ENCODE measurements around the gene CHMP4A. TPM values are rescaled to one million over a fixed set of nuclear protein-coding genes. Genes with fewer than 3 reads are reported as not detected.
A peak's percentile ranks its signal among the peaks of the same experiment; 100 is the strongest.

Gene CHMP4A
- total and polyA plus RNA-seq, 2 of the 13 experiments (the other 11 are each of a cell fraction or from before 2014, with no cell fraction given): 83.6 to 113 TPM

GRCh38 chr14:24233538-24233866, 20.2 kb upstream of the CHMP4A start:
- no peak overlapping the region for H2AFZ ChIP-seq (ENCODE audit: low read length)
- peaks cover 26 to 48% of the 10 kb centered on the region in 2 experiments for H3K36me3 ChIP-seq (replicated peaks in 1 of 2; ENCODE audit: control insufficient read depth in 1 of 2, insufficient read depth in 2 of 2, low read length in 2 of 2)
- WGBS (ENCODE audit: low lambda C conversion rate): 49% methylated on average over 2 of the region's 2 CpGs
- peak overlapping the region; percentile 84 for H3K27ac ChIP-seq (ENCODE audit: extremely low read length, insufficient read depth, low read length)
- peaks cover 7% of the 10 kb centered on the region; the same call in 1 of the 2 replicates for H4K20me1 ChIP-seq (ENCODE audit: insufficient read depth, low read length)
- no TSS peak for BruUV-seq (replicated peaks)
- ATAC-seq (peak; percentile 29), DNase-seq (ENCODE audit: low spot score) (peak; percentile 64), FAIRE-seq (no peak)
- H3K9ac ChIP-seq (ENCODE audit: insufficient read depth, low read depth, low read length): peak overlapping the region; percentile 91
- H3K79me2 ChIP-seq (ENCODE audit: insufficient read depth, low read length): peaks cover 53% of the 10 kb centered on the region
- in situ Hi-C loops (cut with HindIII; ENCODE audit: extremely low pct_ligation_motif_present, low pct_unique_long_range_greater_than_20kb): no loop called here
- POLR2A ChIA-PET: interaction anchor here (1.7 to 18.0 kb wide), 6 partner anchors 8 to 140 kb away, joined by 5 to 850 read pairs (median 42); partner anchors contain the start of genes CHMP4A, CIDEB, DHRS1 and LTB4R
- H3K4me2 ChIP-seq (ENCODE audit: low read depth, low read length): peak overlapping the region; percentile 96
- H3K9me3 ChIP-seq (ENCODE audit: low read length): no peaks in the 10 kb centered on the region
- peak overlapping the region; percentile 83 to 91 (median 85) for H3K4me3 ChIP-seq (replicated peaks in 1 of 3; ENCODE audit: insufficient read depth in 1 of 3, low read depth in 2 of 3, low read length in 3 of 3)
- H3K27me3 ChIP-seq (ENCODE audit: control insufficient read depth in 1 of 2, insufficient read depth in 2 of 2, low read length in 2 of 2): peaks cover 0 to 4% of the 10 kb centered on the region in 2 experiments; a peak in 1 of 5 replicates
- H3K4me1 ChIP-seq (ENCODE audit: insufficient read depth, low read length): peaks cover 44% of the 10 kb centered on the region
- intact Hi-C loops (cut with micrococcal nuclease; ENCODE audit: unreplicated experiment): loop anchor here (2.0 to 10.0 kb wide), 2 partner anchors 45 to 1191 kb away; partner anchors contain the start of gene IPO4
- CTCF ChIA-PET (ENCODE audit: low intra/inter-chr PET ratio, low total read pairs): no interaction called here
- TF ChIP-seq PHF21A (CRISPR knock-in tag; IDR thresholded peaks at IDR 0.05): peak; percentile 41; the same call in 1 of the 2 replicates
- TF ChIP-seq NCOA1 (CRISPR knock-in tag; IDR thresholded peaks at IDR 0.05): 0 out of 2 replicates have a peak, but pooled peaks have one; percentile 3
- peak; percentile 85 for TF ChIP-seq ZNF281 (CRISPR knock-in tag; IDR thresholded peaks at IDR 0.05; ENCODE audit: borderline replicate concordance)
- TF ChIP-seq CREB3 (CRISPR knock-in tag; IDR thresholded peaks at IDR 0.05): peak; percentile 28; the same call in 1 of the 2 replicates
- peak; percentile 98 for TF ChIP-seq GFI1 (CRISPR knock-in tag; IDR thresholded peaks at IDR 0.05; ENCODE audit: borderline replicate concordance)
- peak; percentile 44 for TF ChIP-seq TEAD3 (CRISPR knock-in tag; optimal IDR thresholded peaks at IDR 0.05; ENCODE audit: borderline replicate concordance)
- TF ChIP-seq NFE2 (CRISPR knock-in tag; IDR thresholded peaks at IDR 0.05): no peak
- TF ChIP-seq KDM1A (CRISPR knock-in tag; IDR thresholded peaks at IDR 0.05): peak; percentile 19; the same call in 1 of the 2 replicates
- peak; percentile 33; the same call in 1 of the 2 replicates for TF ChIP-seq NFYC (CRISPR knock-in tag; IDR thresholded peaks at IDR 0.05)
- no peak for TF ChIP-seq FOSL2 (CRISPR knock-in tag; IDR thresholded peaks at IDR 0.05)
- TF ChIP-seq SIN3B (IDR thresholded peaks at IDR 0.05; ENCODE audit: low read length): no peak
- 0 out of 2 replicates have a peak, but pooled peaks have one; percentile 29 for TF ChIP-seq ZNF567 (CRISPR knock-in tag; IDR thresholded peaks at IDR 0.05; ENCODE audit: borderline replicate concordance)
- TF ChIP-seq MZF1 (CRISPR knock-in tag; IDR thresholded peaks at IDR 0.05; ENCODE audit: borderline replicate concordance): peak; percentile 88; the same call in 1 of the 2 replicates
- no peak for TF ChIP-seq ZFP82 (CRISPR knock-in tag; IDR thresholded peaks at IDR 0.05; ENCODE audit: borderline replicate concordance)
- no peak for TF ChIP-seq ZNF746 (CRISPR knock-in tag; IDR thresholded peaks at IDR 0.05)
- peak; percentile 5 for TF ChIP-seq ZNF781 (CRISPR knock-in tag; IDR thresholded peaks at IDR 0.05; ENCODE audit: borderline replicate concordance, not compliant biosample characterization)
- TF ChIP-seq, protein P1, sequence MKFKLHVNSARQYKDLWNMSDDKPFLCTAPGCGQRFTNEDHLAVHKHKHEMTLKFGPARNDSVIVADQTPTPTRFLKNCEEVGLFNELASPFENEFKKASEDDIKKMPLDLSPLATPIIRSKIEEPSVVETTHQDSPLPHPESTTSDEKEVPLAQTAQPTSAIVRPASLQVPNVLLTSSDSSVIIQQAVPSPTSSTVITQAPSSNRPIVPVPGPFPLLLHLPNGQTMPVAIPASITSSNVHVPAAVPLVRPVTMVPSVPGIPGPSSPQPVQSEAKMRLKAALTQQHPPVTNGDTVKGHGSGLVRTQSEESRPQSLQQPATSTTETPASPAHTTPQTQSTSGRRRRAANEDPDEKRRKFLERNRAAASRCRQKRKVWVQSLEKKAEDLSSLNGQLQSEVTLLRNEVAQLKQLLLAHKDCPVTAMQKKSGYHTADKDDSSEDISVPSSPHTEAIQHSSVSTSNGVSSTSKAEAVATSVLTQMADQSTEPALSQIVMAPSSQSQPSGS (CRISPR knock-in tag; IDR thresholded peaks at IDR 0.05): peak; percentile 9; the same call in 1 of the 2 replicates
- TF ChIP-seq, protein P2, sequence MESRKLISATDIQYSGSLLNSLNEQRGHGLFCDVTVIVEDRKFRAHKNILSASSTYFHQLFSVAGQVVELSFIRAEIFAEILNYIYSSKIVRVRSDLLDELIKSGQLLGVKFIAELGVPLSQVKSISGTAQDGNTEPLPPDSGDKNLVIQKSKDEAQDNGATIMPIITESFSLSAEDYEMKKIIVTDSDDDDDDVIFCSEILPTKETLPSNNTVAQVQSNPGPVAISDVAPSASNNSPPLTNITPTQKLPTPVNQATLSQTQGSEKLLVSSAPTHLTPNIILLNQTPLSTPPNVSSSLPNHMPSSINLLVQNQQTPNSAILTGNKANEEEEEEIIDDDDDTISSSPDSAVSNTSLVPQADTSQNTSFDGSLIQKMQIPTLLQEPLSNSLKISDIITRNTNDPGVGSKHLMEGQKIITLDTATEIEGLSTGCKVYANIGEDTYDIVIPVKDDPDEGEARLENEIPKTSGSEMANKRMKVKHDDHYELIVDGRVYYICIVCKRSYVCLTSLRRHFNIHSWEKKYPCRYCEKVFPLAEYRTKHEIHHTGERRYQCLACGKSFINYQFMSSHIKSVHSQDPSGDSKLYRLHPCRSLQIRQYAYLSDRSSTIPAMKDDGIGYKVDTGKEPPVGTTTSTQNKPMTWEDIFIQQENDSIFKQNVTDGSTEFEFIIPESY (CRISPR knock-in tag; IDR thresholded peaks at IDR 0.05): no peak
- TF ChIP-seq RAD21 (CRISPR knock-in tag; IDR thresholded peaks at IDR 0.05): peak; percentile 13; the same call in 1 of the 2 replicates

All from HepG2 (cell line).